GM12872 (cell line): ENCODE results near the gene NFASC.

Experiments
- CTCF ChIP-seq: IDR thresholded peaks from 3 replicates; pipeline ENCODE4 v1.5.1; 2011; ENCODE audit warnings: low read depth, mild to moderate bottlenecking, low read length, moderate library complexity; ENCODE audit not compliant: insufficient read depth

The NFASC gene

DNA sequence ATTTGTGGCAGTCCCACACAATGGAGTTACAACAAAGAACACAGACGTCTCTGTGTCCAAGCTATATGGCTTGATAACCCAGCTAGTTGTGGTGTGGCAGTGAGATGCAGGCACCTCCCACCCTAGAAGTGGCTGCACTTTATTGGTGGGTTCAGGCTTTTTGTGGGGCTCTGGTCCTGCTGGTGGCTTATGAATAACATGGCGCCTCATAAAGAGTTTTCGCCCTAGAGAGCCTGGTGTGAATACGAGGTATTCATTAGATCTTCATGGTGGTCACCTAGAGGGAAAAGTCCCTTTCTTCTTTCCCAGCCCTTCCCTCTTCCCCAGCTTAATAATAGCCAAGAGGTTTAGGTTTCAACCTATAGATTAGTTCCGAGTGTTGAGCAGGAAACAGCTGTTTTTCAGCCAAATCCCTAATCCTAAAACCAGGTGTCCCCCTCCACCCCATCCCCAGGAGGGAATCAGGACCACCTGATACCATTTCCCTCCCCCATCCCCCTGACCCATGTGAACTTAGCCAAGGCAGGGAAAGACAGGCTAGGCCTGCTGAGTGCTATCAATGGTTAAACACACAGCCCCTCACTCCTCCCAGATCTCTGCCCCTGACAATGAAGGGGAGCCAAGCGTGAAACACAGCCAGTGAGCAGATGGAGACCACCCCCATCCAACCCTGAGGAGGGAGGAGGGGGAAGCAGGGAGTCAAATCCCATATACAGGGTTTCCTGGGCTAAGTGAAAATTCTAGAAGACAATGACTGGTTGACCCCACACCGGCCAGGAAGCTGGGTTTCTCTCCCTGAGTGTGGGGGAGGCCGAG, 58.2 kb downstream of the NFASC start:
- TF ChIP-seq CTCF = no peak

GRCh38 chr1:204929487-204930154, 59.0 kb downstream of the NFASC start:
- TF ChIP-seq CTCF = no peak

DNA sequence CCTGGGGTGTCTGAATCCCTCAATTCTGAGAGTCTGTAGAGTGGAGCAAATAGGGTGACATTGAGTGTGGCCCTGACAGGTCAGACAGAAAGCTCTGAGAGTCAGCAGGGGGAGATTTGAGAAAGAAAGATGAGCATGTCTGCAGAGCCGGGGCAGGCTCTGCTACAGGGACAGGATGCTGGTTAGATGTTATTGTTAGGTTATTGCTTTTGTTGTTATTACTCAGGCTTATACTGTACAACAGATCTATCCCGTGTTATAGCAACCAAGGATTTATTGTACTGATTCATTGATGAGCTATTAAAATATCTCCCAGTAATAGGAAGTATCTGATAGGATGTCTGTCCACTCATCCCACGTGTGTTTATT, 59.5 kb downstream of the NFASC start:
- TF ChIP-seq CTCF = no peak

DNA sequence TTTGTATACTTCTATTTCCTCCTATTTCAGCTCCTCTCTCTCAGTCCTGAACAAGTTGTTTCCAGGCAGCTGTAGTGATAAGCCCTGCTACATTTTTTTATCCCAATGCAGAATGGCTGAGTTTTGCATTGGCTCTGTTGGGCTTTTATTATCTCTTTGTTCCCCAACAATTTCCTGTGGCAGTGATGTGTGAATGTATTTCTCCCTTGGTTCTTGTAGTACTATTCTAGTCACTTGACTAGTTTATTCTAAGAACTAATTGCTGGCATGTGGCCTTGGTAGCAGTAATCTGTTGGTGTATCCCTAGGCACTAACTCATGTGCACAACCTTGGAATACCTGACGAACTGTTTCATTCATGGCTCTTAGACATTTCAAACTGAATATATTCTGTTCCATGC, 60.7 kb downstream of the NFASC start:
- TF ChIP-seq CTCF = no peak

DNA sequence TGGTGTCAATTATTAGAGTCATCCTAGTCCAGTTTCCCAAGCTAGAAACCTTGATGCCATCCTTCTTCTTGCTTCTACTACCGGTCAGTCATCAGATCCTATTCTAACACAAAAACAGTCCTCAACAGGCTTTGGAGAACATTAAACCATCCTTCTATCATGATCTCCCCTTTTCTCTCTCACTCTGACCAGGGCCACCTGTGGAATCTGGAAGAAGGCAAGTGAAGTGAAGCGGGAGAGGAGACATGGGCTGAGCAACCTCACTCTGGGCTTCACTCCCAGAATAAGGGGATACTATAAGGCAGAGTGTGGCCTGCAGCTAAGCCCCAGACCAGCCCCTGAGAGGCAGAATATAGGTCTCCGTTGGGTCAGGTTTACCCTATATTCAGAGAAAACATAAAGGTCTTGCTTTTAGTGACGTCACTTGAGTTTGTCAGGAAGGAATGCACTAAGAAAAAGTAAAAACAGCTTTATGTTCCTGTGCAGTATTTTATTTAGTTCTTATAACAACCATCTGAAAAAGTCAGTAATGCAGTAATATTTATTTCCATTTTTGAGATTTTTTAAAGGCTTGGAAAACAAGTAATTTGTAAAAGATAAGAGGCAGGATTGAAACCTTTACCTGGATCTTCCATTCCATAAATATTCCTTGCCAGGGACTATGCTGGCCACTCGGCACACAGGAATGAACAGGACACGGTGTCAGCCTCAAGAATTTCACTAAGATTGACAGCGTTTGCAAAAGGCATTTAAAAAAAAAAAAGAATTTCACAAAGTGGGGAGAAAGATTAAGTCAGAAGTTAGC, 61.3 kb downstream of the NFASC start:
- no peak for TF ChIP-seq CTCF

- no peak for TF ChIP-seq CTCF
Observed at GRCh38 chr1:204932573-204932909, 61.9 kb downstream of the NFASC start.

DNA sequence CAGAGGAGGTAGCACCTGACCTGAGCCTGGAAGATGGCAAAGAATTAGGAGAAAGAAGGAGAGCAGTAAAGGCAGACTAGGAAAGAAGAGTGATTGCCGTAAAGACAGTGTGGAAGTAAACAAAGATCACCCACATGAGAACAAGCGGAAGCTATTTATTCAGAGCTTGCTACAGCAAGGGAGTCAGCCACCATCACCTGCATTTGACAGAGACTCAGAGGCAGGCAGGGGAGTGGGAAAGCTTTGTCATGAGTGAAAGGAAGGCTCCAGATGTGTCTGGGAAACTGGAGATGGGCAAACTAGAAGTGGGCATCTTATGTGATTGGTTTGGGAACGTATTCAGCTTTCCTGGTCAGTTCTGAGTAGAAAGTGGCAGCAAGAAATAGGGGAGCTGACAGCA, 64.5 kb downstream of the NFASC start:
- no peak for TF ChIP-seq CTCF
